Fibroblast of villous mesenchyme (primary cell): ENCODE results near the gene CNPPD1. TPM values are rescaled to one million over a fixed set of nuclear protein-coding genes. Genes with fewer than 3 reads are reported as not detected.
A peak's percentile ranks its signal among the peaks of the same experiment; 100 is the strongest.

Source experiments
- DNase-seq: peaks from one replicate; pipeline ENCODE4 v3.0.0-alpha.2; 2010; ENCODE audit warnings: low read depth
- H3K4me3 ChIP-seq: 2 replicates; pipeline ENCODE4 v1.5.1; 2011; ENCODE audit warnings: low read depth, mild to moderate bottlenecking, low read length
- total RNA-seq: library from RNA; depleted of rRNA; stranded (reverse); fragments of >200 nt; gene quantifications from 2 replicates; pipeline ENCODE4 v1.2.3, GENCODE V29; 2012
- TF ChIP-seq, protein P1 (sequence below): IDR thresholded peaks from 2 replicates; pipeline ENCODE4 v1.5.1; 2012; ENCODE audit warnings: low read depth, mild to moderate bottlenecking, low read length; ENCODE audit not compliant: insufficient read depth

CNPPD1 gene
- total RNA-seq, 1 donor: 17.7 TPM

GRCh38 chr2:219125225-219125885 is 51.4 kb downstream of the CNPPD1 start:
- peak; percentile 97 for DNase-seq
- TF ChIP-seq, protein P1, sequence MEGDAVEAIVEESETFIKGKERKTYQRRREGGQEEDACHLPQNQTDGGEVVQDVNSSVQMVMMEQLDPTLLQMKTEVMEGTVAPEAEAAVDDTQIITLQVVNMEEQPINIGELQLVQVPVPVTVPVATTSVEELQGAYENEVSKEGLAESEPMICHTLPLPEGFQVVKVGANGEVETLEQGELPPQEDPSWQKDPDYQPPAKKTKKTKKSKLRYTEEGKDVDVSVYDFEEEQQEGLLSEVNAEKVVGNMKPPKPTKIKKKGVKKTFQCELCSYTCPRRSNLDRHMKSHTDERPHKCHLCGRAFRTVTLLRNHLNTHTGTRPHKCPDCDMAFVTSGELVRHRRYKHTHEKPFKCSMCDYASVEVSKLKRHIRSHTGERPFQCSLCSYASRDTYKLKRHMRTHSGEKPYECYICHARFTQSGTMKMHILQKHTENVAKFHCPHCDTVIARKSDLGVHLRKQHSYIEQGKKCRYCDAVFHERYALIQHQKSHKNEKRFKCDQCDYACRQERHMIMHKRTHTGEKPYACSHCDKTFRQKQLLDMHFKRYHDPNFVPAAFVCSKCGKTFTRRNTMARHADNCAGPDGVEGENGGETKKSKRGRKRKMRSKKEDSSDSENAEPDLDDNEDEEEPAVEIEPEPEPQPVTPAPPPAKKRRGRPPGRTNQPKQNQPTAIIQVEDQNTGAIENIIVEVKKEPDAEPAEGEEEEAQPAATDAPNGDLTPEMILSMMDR: no peak
- no peak overlapping the region for H3K4me3 ChIP-seq

GRCh38 chr2:219124381-219125110 is 52.2 kb downstream of the CNPPD1 start:
- H3K4me3 ChIP-seq: no peak overlapping the region
- TF ChIP-seq, protein P1: no peak
- DNase-seq: peak; percentile 54

DNA sequence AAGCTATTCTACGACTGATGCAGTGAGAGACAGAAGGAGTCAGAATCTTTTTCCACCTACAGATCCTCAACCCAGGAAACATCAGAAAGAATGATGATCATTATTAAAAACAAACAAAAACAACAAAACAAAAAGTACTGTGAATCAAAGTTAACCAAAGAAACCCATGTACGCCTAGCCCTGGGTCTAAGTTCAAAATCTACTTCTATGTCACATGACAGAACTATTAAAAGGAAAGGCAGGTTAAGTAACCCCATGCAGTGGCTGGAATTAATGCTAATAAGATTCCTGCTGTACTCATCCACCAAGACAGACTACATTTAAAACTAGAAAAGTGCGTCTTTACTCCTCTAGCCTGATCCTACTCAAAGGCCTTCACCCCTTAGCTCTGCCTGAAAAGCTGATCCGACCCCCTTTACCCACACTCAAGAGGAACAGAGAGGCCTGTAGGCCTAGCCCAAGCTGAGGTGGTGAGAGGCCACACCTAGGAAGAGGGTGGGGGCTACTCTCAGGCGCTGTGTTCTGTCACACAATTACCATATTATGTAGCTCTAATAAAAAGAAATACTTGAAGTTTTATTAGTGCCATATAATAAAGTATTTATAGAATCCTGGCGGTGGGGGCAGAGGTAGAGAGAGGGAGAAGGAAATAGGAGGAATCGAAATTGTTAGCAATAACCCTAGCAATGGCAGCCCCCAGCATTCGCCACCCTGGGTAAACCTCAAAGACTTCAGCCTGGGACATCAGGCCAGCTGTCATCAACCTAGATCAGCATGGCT is 53.2 kb downstream of the CNPPD1 start:
- no peak for DNase-seq
- TF ChIP-seq, protein P1: no peak
- H3K4me3 ChIP-seq: no peak overlapping the region

- TF ChIP-seq, protein P1: no peak
- H3K4me3 ChIP-seq: no peak overlapping the region
- no peak for DNase-seq
These were observed 54.3 kb downstream of the CNPPD1 start for GRCh38 chr2:219122202-219122980.

Other genes starting within 250 kb of the CNPPD1 start
- not detected in 2 replicates for gene CDK5R2, start 217.3 kb downstream of the CNPPD1 start, total RNA-seq
- not detected in 2 replicates for gene FEV, start 191.7 kb downstream of the CNPPD1 start, total RNA-seq
- gene CRYBA2, start 183.5 kb downstream of the CNPPD1 start, total RNA-seq: 1.3 TPM in 1 of 2 replicates, not detected in the other
- gene CFAP65, start 135.4 kb downstream of the CNPPD1 start, total RNA-seq: not detected in 2 replicates
- gene IHH, start 116.0 kb downstream of the CNPPD1 start, total RNA-seq: not detected in 2 replicates
- 21.9 and 24.2 TPM in 2 replicates for gene NHEJ1, start 16.1 kb downstream of the CNPPD1 start, total RNA-seq
- gene SLC23A3, start 6.9 kb downstream of the CNPPD1 start, total RNA-seq: 0.64 and 0.86 TPM in 2 replicates
- gene RETREG2, start 1.4 kb upstream of the CNPPD1 start, total RNA-seq: 57.4 and 62.5 TPM in 2 replicates
- gene ZFAND2B, start 29.9 kb upstream of the CNPPD1 start, total RNA-seq: 25.5 and 29.3 TPM in 2 replicates
- gene ABCB6, start 42.0 kb upstream of the CNPPD1 start, total RNA-seq: 17.7 and 31.1 TPM in 2 replicates
- gene ATG9A, start 52.7 kb upstream of the CNPPD1 start, total RNA-seq: 36.7 and 38.4 TPM in 2 replicates
- 22.0 and 22.9 TPM in 2 replicates for gene ANKZF1, start 52.9 kb upstream of the CNPPD1 start, total RNA-seq
- gene GLB1L, start 68.5 kb upstream of the CNPPD1 start, total RNA-seq: 11.0 and 15.5 TPM in 2 replicates
- gene STK16, start 68.6 kb upstream of the CNPPD1 start, total RNA-seq: 22.9 and 23.2 TPM in 2 replicates
- gene TUBA4B, start 76.3 kb upstream of the CNPPD1 start, total RNA-seq: not detected in 2 replicates
- 6.1 and 27.6 TPM in 2 replicates for gene TUBA4A, start 77.0 kb upstream of the CNPPD1 start, total RNA-seq
- gene DNAJB2, start 102.4 kb upstream of the CNPPD1 start, total RNA-seq: 29.6 and 33.7 TPM in 2 replicates
- 0.86 and 0.97 TPM in 2 replicates for gene PTPRN, start 132.5 kb upstream of the CNPPD1 start, total RNA-seq
- not detected in 2 replicates for gene RESP18, start 155.8 kb upstream of the CNPPD1 start, total RNA-seq
- gene DNPEP, start 211.0 kb upstream of the CNPPD1 start, total RNA-seq: 64.8 and 65.7 TPM in 2 replicates
- 20.7 and 35.8 TPM in 2 replicates for gene DES, start 241.5 kb upstream of the CNPPD1 start, total RNA-seq